Activated CD4-positive, alpha-beta memory T cell treated with anti-CD3 and anti-CD28 coated beads, Interleukin-2, amount 10 ng/mL, durations not matched to agents 7 days and 5 days (primary cell): Measurements from ENCODE around the gene ME3. TPM values are rescaled to one million over a fixed set of nuclear protein-coding genes. Genes with fewer than 3 reads are reported as not detected.
"Not testable (repeated sequence)": the region's sequence is repeated elsewhere in the genome, so short reads cannot be mapped to it uniquely, and the experiment has no call there.

Experiments
- CTCF ChIA-PET: fragments of 350-600 bp; sonication (Branson Sonifier 250); formaldehyde crosslinking; loops from one replicate; lab custom pipeline; 2021; ENCODE audit warnings: antibody characterized with exemption, inconsistent platforms; lab: Charles Lee
- POLR2A ChIA-PET: fragments of 350-600 bp; sonication (Branson Sonifier 250); formaldehyde crosslinking; loops from one replicate; lab custom pipeline; 2021; ENCODE audit warnings: antibody characterized with exemption; lab: Charles Lee
- DNase-seq: peaks from one replicate; pipeline ENCODE4 v3.0.0-alpha.2; 2020
- H3K27ac Mint-ChIP-seq: one replicate; pipeline ENCODE4 v1.8.0; 2021; ENCODE audit warnings: mild to moderate bottlenecking, mixed read lengths
- H3K27me3 Mint-ChIP-seq: one replicate; pipeline ENCODE4 v1.8.0; 2021; ENCODE audit warnings: mixed read lengths
- H3K36me3 Mint-ChIP-seq: one replicate; pipeline ENCODE4 v1.8.0; 2021; ENCODE audit warnings: low read depth, mixed read lengths
- H3K4me1 Mint-ChIP-seq: one replicate; pipeline ENCODE4 v1.8.0; 2021; ENCODE audit warnings: mixed read lengths
- H3K4me3 Mint-ChIP-seq: one replicate; pipeline ENCODE4 v1.8.0; 2021; ENCODE audit warnings: mild to moderate bottlenecking, mixed read lengths
- H3K9me3 Mint-ChIP-seq: one replicate; pipeline ENCODE4 v1.8.0; 2021; ENCODE audit warnings: mixed read lengths
- total RNA-seq, 2 experiments: library from RNA; stranded (reverse); gene quantifications; one replicate each; pipeline ENCODE4 v1.2.3, GENCODE V29; 2021

ME3 gene
- total RNA-seq, 2 experiments from 2014 or later, result 0.83 to 0.93 TPM

GRCh38 chr11:86444981-86445380, 227.4 kb downstream of the ME3 start:
- Mint-ChIP-seq H3K9me3 (no peaks in the 10 kb centered on the region), H3K4me1 (peaks cover 11% of the 10 kb centered on the region), H3K36me3 (no peaks in the 10 kb centered on the region), H3K27me3 (no peaks in the 10 kb centered on the region), H3K4me3 (no peak overlapping the region), H3K27ac (no peak overlapping the region)
- ChIA-PET POLR2A (no interaction called here), CTCF (interaction anchor here (2.6 kb wide), 1 partner anchor 10 kb away, joined by 7 read pairs; no protein-coding TSS in a partner anchor)
- no peak for DNase-seq

- DNase-seq, result no peak
- Mint-ChIP-seq H3K4me3 (no peak overlapping the region), H3K27me3 (no peaks in the 10 kb centered on the region), H3K36me3 (no peaks in the 10 kb centered on the region), H3K27ac (no peak overlapping the region), H3K9me3 (no peaks in the 10 kb centered on the region), H3K4me1 (peaks cover 11% of the 10 kb centered on the region)
- ChIA-PET POLR2A (no interaction called here), CTCF (no interaction called here)
Observed at GRCh38 chr11:86443415-86443814, 229.0 kb downstream of the ME3 start.

DNA sequence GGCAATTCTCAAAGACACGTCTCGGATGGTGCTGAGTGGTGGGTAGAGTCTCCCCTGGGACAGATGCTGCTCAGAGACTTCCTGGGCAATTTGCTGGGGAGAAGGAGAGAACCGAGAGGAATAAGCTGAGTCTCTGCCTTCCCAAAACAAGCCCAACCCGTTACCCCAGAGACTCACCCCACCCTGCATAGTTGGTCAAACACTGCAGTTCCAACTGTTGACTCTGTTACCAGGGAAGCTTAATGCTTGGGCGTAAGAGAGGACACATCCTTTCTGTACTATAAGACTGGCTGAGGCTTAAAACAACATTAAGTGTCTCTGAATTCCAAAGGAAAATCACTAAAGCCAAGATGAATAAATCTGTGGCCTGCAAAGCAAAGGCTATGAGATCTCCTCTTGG, 229.6 kb downstream of the ME3 start:
- ChIA-PET POLR2A (no interaction called here), CTCF (no interaction called here)
- Mint-ChIP-seq H3K4me1 (peaks cover 11% of the 10 kb centered on the region), H3K4me3 (no peak overlapping the region), H3K27ac (no peak overlapping the region), H3K27me3 (no peaks in the 10 kb centered on the region), H3K36me3 (no peaks in the 10 kb centered on the region), H3K9me3 (no peaks in the 10 kb centered on the region)
- DNase-seq, result no peak

DNA sequence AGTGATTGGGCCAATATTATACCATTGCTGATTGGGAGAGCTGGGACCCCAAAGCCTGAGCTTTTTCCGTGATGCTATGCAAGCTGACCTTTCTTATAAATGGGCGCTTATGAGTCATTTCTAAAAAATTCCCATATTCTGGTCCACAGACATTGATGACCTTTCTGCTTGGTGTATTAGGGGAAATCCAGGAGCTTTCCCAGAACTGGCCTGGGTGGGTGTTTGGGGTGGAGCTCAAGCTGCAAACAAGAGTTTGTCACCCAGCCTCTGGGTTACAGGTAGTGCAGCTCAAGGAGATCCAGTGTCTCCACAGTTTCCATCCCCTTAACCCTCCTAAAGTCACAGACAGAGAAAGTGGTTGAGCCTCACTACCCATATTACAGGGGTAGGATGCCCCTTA, 230.0 kb downstream of the ME3 start:
- H3K4me3 Mint-ChIP-seq, result no peak overlapping the region
- CTCF ChIA-PET, result interaction anchor here (1.6 kb wide), 1 partner anchor 587 kb away, joined by 6 read pairs; the partner anchor contains the start of gene CCDC83
- H3K9me3 Mint-ChIP-seq, result no peaks in the 10 kb centered on the region
- no peaks in the 10 kb centered on the region for H3K36me3 Mint-ChIP-seq
- no peak for DNase-seq
- POLR2A ChIA-PET, result no interaction called here
- no peaks in the 10 kb centered on the region for H3K27me3 Mint-ChIP-seq
- no peak overlapping the region for H3K27ac Mint-ChIP-seq
- peaks cover 11% of the 10 kb centered on the region for H3K4me1 Mint-ChIP-seq

DNA sequence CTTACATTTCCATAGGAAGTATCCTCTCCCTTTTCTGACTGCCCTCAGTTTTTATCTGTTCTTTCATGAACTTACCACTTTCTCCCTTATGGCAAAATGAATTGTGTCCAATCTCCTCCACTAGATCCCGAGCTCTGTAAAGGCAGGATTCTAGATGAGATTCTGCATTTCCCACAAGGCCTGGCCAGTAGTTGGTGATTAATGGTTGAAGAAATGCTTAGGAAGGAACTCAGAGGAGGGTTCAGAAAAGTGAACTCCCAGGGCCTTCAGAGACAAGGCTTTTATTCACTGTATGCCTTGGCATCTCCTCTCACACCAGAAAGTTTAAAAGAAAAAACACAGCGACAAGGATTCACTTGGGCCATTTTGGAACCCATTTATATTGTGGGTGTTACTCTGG, 231.6 kb downstream of the ME3 start:
- POLR2A ChIA-PET, result no interaction called here
- H3K27ac Mint-ChIP-seq, result no peak overlapping the region
- no peaks in the 10 kb centered on the region for H3K9me3 Mint-ChIP-seq
- CTCF ChIA-PET, result interaction anchor here (1.6 kb wide), 1 partner anchor 585 kb away, joined by 6 read pairs; the partner anchor contains the start of gene CCDC83
- H3K4me1 Mint-ChIP-seq, result no peaks in the 10 kb centered on the region
- H3K27me3 Mint-ChIP-seq, result no peaks in the 10 kb centered on the region
- no peak overlapping the region for H3K4me3 Mint-ChIP-seq
- no peak for DNase-seq
- no peaks in the 10 kb centered on the region for H3K36me3 Mint-ChIP-seq

- no peaks in the 10 kb centered on the region for H3K9me3 Mint-ChIP-seq
- no peaks in the 10 kb centered on the region for H3K4me1 Mint-ChIP-seq
- no peaks in the 10 kb centered on the region for H3K36me3 Mint-ChIP-seq
- H3K4me3 Mint-ChIP-seq, result no peak overlapping the region
- H3K27ac Mint-ChIP-seq, result no peak overlapping the region
- DNase-seq, result no peak
- no peaks in the 10 kb centered on the region for H3K27me3 Mint-ChIP-seq
- CTCF ChIA-PET, result no interaction called here
- POLR2A ChIA-PET, result no interaction called here
Observed at GRCh38 chr11:86440305-86440716, 232.1 kb downstream of the ME3 start.

GRCh38 chr11:86438685-86439084, 233.7 kb downstream of the ME3 start:
- POLR2A ChIA-PET, result no interaction called here

GRCh38 chr11:86435711-86436110, 236.7 kb downstream of the ME3 start:
- H3K27me3 Mint-ChIP-seq, result no peaks in the 10 kb centered on the region
- no peak overlapping the region for H3K4me3 Mint-ChIP-seq
- H3K4me1 Mint-ChIP-seq, result no peaks in the 10 kb centered on the region
- H3K36me3 Mint-ChIP-seq, result no peaks in the 10 kb centered on the region
- H3K27ac Mint-ChIP-seq, result no peak overlapping the region
- no peak for DNase-seq
- CTCF ChIA-PET, result no interaction called here
- peaks cover 3% of the 10 kb centered on the region for H3K9me3 Mint-ChIP-seq
- POLR2A ChIA-PET, result no interaction called here

More at GRCh38 chr11:86438685-86439084, 233.7 kb downstream of the ME3 start:
- Mint-ChIP-seq H3K27me3 (no peaks in the 10 kb centered on the region), H3K4me1 (no peaks in the 10 kb centered on the region), H3K36me3 (no peaks in the 10 kb centered on the region), H3K4me3 (no peak overlapping the region), H3K9me3 (no peaks in the 10 kb centered on the region), H3K27ac (no peak overlapping the region)
- DNase-seq, result no peak
- CTCF ChIA-PET, result no interaction called here

- CTCF ChIA-PET, result interaction anchor here (1.0 kb wide), 1 partner anchor 175 kb away, joined by 3 read pairs; no protein-coding TSS in a partner anchor
- H3K36me3 Mint-ChIP-seq, POLR2A ChIA-PET, H3K4me3 Mint-ChIP-seq, H3K9me3 Mint-ChIP-seq, H3K4me1 Mint-ChIP-seq, H3K27ac Mint-ChIP-seq, DNase-seq, H3K27me3 Mint-ChIP-seq: not testable (repeated sequence)
Observed at GRCh38 chr11:86433361-86434095, 238.9 kb downstream of the ME3 start.

- DNase-seq, result no peak
- no peaks in the 10 kb centered on the region for H3K4me1 Mint-ChIP-seq
- no peaks in the 10 kb centered on the region for H3K36me3 Mint-ChIP-seq
- H3K27ac Mint-ChIP-seq, result no peak overlapping the region
- no peak overlapping the region for H3K4me3 Mint-ChIP-seq
- POLR2A ChIA-PET, result no interaction called here
- peaks cover 8% of the 10 kb centered on the region for H3K27me3 Mint-ChIP-seq
- CTCF ChIA-PET, result no interaction called here
- H3K9me3 Mint-ChIP-seq, result peaks cover 3% of the 10 kb centered on the region
Observed at GRCh38 chr11:86431258-86431657, 241.2 kb downstream of the ME3 start.

- CTCF ChIA-PET, result interaction anchor here (0.6 kb wide), 1 partner anchor 396 kb away, joined by 3 read pairs; no protein-coding TSS in a partner anchor
- POLR2A ChIA-PET, result no interaction called here
- H3K4me3 Mint-ChIP-seq, result no peak overlapping the region
- DNase-seq, result no peak
- H3K9me3 Mint-ChIP-seq, result peaks cover 3% of the 10 kb centered on the region
- no peak overlapping the region for H3K27ac Mint-ChIP-seq
- peaks cover 8% of the 10 kb centered on the region for H3K27me3 Mint-ChIP-seq
- H3K36me3 Mint-ChIP-seq, result no peaks in the 10 kb centered on the region
- H3K4me1 Mint-ChIP-seq, result no peaks in the 10 kb centered on the region
Observed at GRCh38 chr11:86427441-86427840, 245.0 kb downstream of the ME3 start.

- H3K27me3 Mint-ChIP-seq, H3K4me1 Mint-ChIP-seq, H3K4me3 Mint-ChIP-seq, H3K36me3 Mint-ChIP-seq, DNase-seq, H3K27ac Mint-ChIP-seq, H3K9me3 Mint-ChIP-seq, POLR2A ChIA-PET, CTCF ChIA-PET: not testable (repeated sequence)
Observed at GRCh38 chr11:86423488-86423887, 248.9 kb downstream of the ME3 start.

- Mint-ChIP-seq H3K27ac (no peak overlapping the region), H3K4me1 (peaks cover 6% of the 10 kb centered on the region), H3K4me3 (no peak overlapping the region), H3K9me3 (no peaks in the 10 kb centered on the region), H3K36me3 (no peaks in the 10 kb centered on the region), H3K27me3 (no peaks in the 10 kb centered on the region)
- DNase-seq, result no peak
- ChIA-PET POLR2A (no interaction called here), CTCF (no interaction called here)
Observed at GRCh38 chr11:86422371-86422770, 250.0 kb downstream of the ME3 start.

DNA sequence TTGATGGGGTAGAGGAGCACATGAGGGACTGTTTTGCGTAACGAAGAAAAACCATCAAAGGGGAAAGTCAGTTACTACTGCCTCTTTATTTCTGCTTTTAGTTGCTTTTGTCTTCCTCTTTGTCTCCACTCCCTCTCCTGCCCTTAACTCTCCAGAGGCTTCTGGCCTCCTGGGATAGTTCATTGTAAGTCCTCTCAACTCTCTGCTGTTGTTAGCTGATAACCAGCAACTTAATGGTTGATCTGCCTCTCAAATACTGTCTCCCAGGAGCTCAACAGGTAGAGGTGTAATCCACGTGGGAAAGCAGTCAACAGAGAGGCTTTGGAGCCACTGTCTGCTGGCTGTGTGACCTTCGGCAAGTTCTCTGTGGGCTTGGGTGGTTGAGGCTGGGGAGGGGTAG, 250.5 kb downstream of the ME3 start:
- Mint-ChIP-seq H3K27me3 (no peaks in the 10 kb centered on the region), H3K36me3 (no peaks in the 10 kb centered on the region), H3K4me3 (no peak overlapping the region), H3K27ac (no peak overlapping the region), H3K9me3 (no peaks in the 10 kb centered on the region), H3K4me1 (peaks cover 6% of the 10 kb centered on the region)
- no peak for DNase-seq
- POLR2A ChIA-PET, result no interaction called here
- CTCF ChIA-PET, result no interaction called here
